Body of pancreas (tissue), 4 donors: ENCODE results near the gene MLPH. TPM values are rescaled to one million over a fixed set of nuclear protein-coding genes. Genes with fewer than 3 reads are reported as not detected.

Source experiments
- ATAC-seq: fragments of 150-250 bp; one replicate; pipeline ENCODE4 v1.9.1; 2016
- DNase-seq, 4 donors: peaks; one replicate each; pipeline ENCODE4 v3.0.0-alpha.2; 2019
- H3K27ac ChIP-seq, 4 donors: fragments of 200-600 bp; sonication (generic); 1 replicate in 3 of 4; 2 replicates in 1 of 4; pipeline versions ENCODE4 v1.5.1 to v1.6.1; 2016 to 2019; ENCODE audit warnings: mild to moderate bottlenecking in 1 of 4, mixed read lengths in 1 of 4, moderate library complexity in 1 of 4
- H3K27me3 ChIP-seq, 2 donors: fragments of 200-600 bp; sonication (generic); one replicate each; pipeline ENCODE4 v1.6.0; 2016; ENCODE audit warnings: mild to moderate bottlenecking in 1 of 2
- H3K36me3 ChIP-seq, 2 donors: fragments of 200-600 bp; sonication (generic); replicated peaks in 1 of 2; 2 replicates each; pipeline ENCODE4 v1.5.1; 2016; ENCODE audit warnings: low read depth in 2 of 2; ENCODE audit not compliant: insufficient read depth in 1 of 2
- H3K4me1 ChIP-seq: fragments of 200-600 bp; sonication (generic); one replicate; pipeline ENCODE4 v1.6.0; 2016
- H3K4me3 ChIP-seq, 2 donors: fragments of 200-600 bp; sonication (generic); 1 replicate in 1 of 2; 2 replicates in 1 of 2; pipeline ENCODE4 v1.5.1; 2016 to 2019
- H3K9me3 ChIP-seq, 3 donors: fragments of 200-600 bp; sonication (generic); 1 replicate in 2 of 3; 2 replicates in 1 of 3; pipeline ENCODE4 v1.5.1; 2016
- CTCF ChIP-seq, 7 experiments: fragments of 450-650 bp in 4 of 7; fragments of 200-600 bp in 3 of 7; sonication (generic) in 3 of 7; IDR thresholded peaks; one replicate each; pipeline ENCODE4 v1.5.1; 2016 to 2019; ENCODE audit warnings: antibody characterized with exemption in 7 of 7
- POLR2A ChIP-seq, 3 donors: fragments of 450-650 bp; IDR thresholded peaks; one replicate each; pipeline ENCODE4 v1.6.1; 2016; ENCODE audit warnings: antibody characterized with exemption in 3 of 3, mild to moderate bottlenecking in 2 of 3
- WGBS, 2 donors: methylation state at CpG; one replicate each; pipeline ENCODE4 v1.1.5; 2017; 5-methylcytosine and 5-hydroxymethylcytosine counted together
- intact Hi-C: fragments of 100-400 bp; cut with DNase I; formaldehyde crosslinking; loops from one replicate; pipeline ENCODE4 v1.15.1; 2023
- total RNA-seq, 2 donors: library from RNA; depleted of rRNA; stranded (reverse); fragments of >200 nt; gene quantifications; one replicate each; pipeline ENCODE4 v1.1.0, GENCODE V29; 2016

The MLPH gene
- total RNA-seq, 2 donors from 2014 or later = 30.3 to 64.3 TPM

- Histone ChIP-seq H3K36me3 (no peaks in the 10 kb centered on the region), H3K4me1 (no peaks in the 10 kb centered on the region), H3K9me3 (no peaks in the 10 kb centered on the region), H3K4me3 (no peak overlapping the region), H3K27ac (no peak overlapping the region), H3K27me3 (no peaks in the 10 kb centered on the region)
- DNase-seq (no peak), ATAC-seq (no peak)
- 83 to 97% methylated on average over 4 to 5 of the region's 5 CpGs for WGBS, 2 donors
- intact Hi-C loops = no loop called here
- no peak for TF ChIP-seq CTCF (IDR thresholded peaks at IDR 0.05)
- no peak for TF ChIP-seq POLR2A (IDR thresholded peaks at IDR 0.05)
Measured at GRCh38 chr2:237541243-237541642, 54.2 kb downstream of the MLPH start.

GRCh38 chr2:237542001-237542704, 55.1 kb downstream of the MLPH start:
- TF ChIP-seq POLR2A (IDR thresholded peaks at IDR 0.05) = no peak
- TF ChIP-seq CTCF (IDR thresholded peaks at IDR 0.05) = no peak

GRCh38 chr2:237546040-237546875, 59.2 kb downstream of the MLPH start:
- no peak for TF ChIP-seq CTCF (IDR thresholded peaks at IDR 0.05)
- no peak for TF ChIP-seq POLR2A (IDR thresholded peaks at IDR 0.05)
- Histone ChIP-seq H3K4me1 (no peaks in the 10 kb centered on the region), H3K36me3 (no peaks in the 10 kb centered on the region), H3K9me3 (no peaks in the 10 kb centered on the region), H3K27me3 (no peaks in the 10 kb centered on the region), H3K27ac (no peak overlapping the region), H3K4me3 (no peak overlapping the region)
- ATAC-seq = no peak
- WGBS, 2 donors = 74 to 88% methylated on average over 6 to 8 of the region's 8 CpGs
- intact Hi-C loops = no loop called here
- DNase-seq = no peak

More at GRCh38 chr2:237542001-237542704, 55.1 kb downstream of the MLPH start:
- intact Hi-C loops = no loop called here
- ATAC-seq (no peak), DNase-seq (no peak)
- Histone ChIP-seq H3K4me1 (no peaks in the 10 kb centered on the region), H3K27ac (no peak overlapping the region), H3K36me3 (no peaks in the 10 kb centered on the region), H3K4me3 (no peak overlapping the region), H3K27me3 (no peaks in the 10 kb centered on the region), H3K9me3 (no peaks in the 10 kb centered on the region)
- 85 to 95% methylated on average over 7 to 14 of the region's 18 CpGs for WGBS, 2 donors

- intact Hi-C loops = no loop called here
- WGBS, 2 donors = 81 to 96% methylated on average over 9 to 12 of the region's 13 CpGs
- no peaks in the 10 kb centered on the region for H3K27me3 ChIP-seq
- no peak for TF ChIP-seq CTCF (IDR thresholded peaks at IDR 0.05)
- TF ChIP-seq POLR2A (IDR thresholded peaks at IDR 0.05) = no peak
- no peak overlapping the region for H3K4me3 ChIP-seq
- H3K27ac ChIP-seq = no peak overlapping the region
- ATAC-seq (no peak), DNase-seq (no peak)
- H3K9me3 ChIP-seq = no peaks in the 10 kb centered on the region
- H3K36me3 ChIP-seq = no peaks in the 10 kb centered on the region
- H3K4me1 ChIP-seq = no peaks in the 10 kb centered on the region
Measured at GRCh38 chr2:237546876-237547395, 59.9 kb downstream of the MLPH start.
